Limb (tissue), 2 donors: ENCODE data around the gene ARL6IP4.

Source experiments
- DNase-seq, 2 donors: peaks; one replicate each; pipeline ENCODE4 v3.0.0-alpha.2; 2016; ENCODE audit errors: extremely low spot score in 2 of 2

The ARL6IP4 gene

GRCh38 chr12:122958198-122958888 is 22.1 kb upstream of the ARL6IP4 start:
- no peak for DNase-seq

GRCh38 chr12:122959566-122960192 is 20.8 kb upstream of the ARL6IP4 start:
- DNase-seq: no peak

- DNase-seq: peak in 1 of 2 donors; percentile 16
These were observed 20.3 kb upstream of the ARL6IP4 start for GRCh38 chr12:122960193-122960569.

- DNase-seq: peak in 1 of 2 donors; percentile 20
These were observed 18.8 kb upstream of the ARL6IP4 start for GRCh38 chr12:122961531-122962329.

GRCh38 chr12:122963941-122964265 is 16.6 kb upstream of the ARL6IP4 start:
- DNase-seq: peak in 1 of 2 donors; percentile 73

- peak in 1 of 2 donors; percentile 34 for DNase-seq
These were observed 15.8 kb upstream of the ARL6IP4 start for GRCh38 chr12:122964439-122965257.

GRCh38 chr12:122965321-122965751 is 15.1 kb upstream of the ARL6IP4 start:
- peak in 1 of 2 donors; percentile 31 for DNase-seq

GRCh38 chr12:122965851-122966742 is 14.4 kb upstream of the ARL6IP4 start, which contains the start of gene ABCB9:
ABCB9 (minus strand) TSS chr12:122966463; CDS start chr12:122960235, 6,228 bp downstream.
- peak; percentile 83 to 95 for DNase-seq

- DNase-seq: no peak
These were observed 13.5 kb upstream of the ARL6IP4 start for GRCh38 chr12:122966743-122967550.

- no peak for DNase-seq
These were observed 12.4 kb upstream of the ARL6IP4 start for GRCh38 chr12:122968104-122968503.

GRCh38 chr12:122969676-122970075 is 10.8 kb upstream of the ARL6IP4 start:
- no peak for DNase-seq

GRCh38 chr12:122974274-122974891 is 6.1 kb upstream of the ARL6IP4 start:
- DNase-seq: peak; percentile 94 to 100

GRCh38 chr12:122974892-122975789 is 5.3 kb upstream of the ARL6IP4 start, which contains the start of gene OGFOD2:
OGFOD2 (plus strand) TSS chr12:122975244; CDS start chr12:122975252, 8 bp downstream.
- peak; percentile 90 to 93 for DNase-seq

- no peak for DNase-seq
These were observed 4.5 kb upstream of the ARL6IP4 start for GRCh38 chr12:122975790-122976647.

GRCh38 chr12:122976648-122976975 is 3.9 kb upstream of the ARL6IP4 start:
- no peak for DNase-seq

GRCh38 chr12:122977153-122977552 is 3.3 kb upstream of the ARL6IP4 start:
- DNase-seq: no peak
